HG02938 (cell line): Measurements from ENCODE around the gene KRTAP1-4.
"Not testable (repeated sequence)": the region's sequence is repeated elsewhere in the genome, so short reads cannot be mapped to it uniquely, and the experiment has no call there.

Experiments
- ATAC-seq: cut with Tn5 transposase; IDR thresholded peaks from one replicate; pipeline ENCODE4 v1.9.1; 2021; ENCODE audit warnings: mild to moderate bottlenecking, moderate library complexity; ENCODE audit not compliant: unreplicated experiment

The KRTAP1-4 gene

DNA sequence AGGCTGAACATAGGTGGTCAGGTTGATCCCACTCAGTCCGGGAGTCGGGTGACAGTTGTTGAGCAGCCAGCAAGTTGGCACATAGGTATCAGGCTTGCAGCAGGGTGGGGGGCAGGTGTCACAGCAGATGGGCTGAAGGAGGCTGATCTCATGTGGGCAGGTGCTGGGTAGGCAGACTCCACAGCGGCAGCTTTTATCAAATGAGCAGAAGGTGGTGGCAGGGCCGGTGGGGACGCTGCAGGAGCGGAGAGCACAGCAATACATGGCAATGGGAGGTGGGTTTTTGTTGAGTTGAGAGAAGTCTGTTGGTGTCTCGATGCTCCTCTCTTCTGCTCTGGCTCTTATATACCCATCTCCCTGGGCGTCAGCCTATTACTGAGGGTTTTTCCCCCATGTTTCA, 21.2 kb downstream of the KRTAP1-4 start, which contains the start of gene KRTAP3-1:
Gene KRTAP3-1 (minus strand): TSS at position 318 of the 400 bp plus-strand sequence. CDS start 54 bp downstream, at position 264.
- no peak for ATAC-seq

DNA sequence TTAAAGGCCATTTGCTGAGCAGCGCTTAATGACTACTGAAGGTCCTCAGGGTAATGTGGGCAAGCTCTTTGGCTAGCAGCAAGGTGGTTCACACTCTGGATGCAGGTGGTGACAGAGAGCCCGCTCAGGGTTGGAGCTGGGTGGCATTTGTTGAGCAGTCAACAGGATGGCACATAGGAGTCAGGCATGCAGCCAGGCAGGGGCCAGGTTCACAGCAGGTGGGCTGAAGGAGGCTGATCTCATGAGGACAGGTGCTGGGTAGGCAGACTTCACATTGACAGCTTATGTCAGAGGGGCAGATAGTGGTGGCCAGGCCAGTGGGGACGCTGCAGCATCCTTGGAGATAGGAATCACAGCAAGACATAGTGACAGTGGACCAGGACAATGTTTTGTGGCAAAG, 25.6 kb downstream of the KRTAP1-4 start:
- ATAC-seq, result no peak

DNA sequence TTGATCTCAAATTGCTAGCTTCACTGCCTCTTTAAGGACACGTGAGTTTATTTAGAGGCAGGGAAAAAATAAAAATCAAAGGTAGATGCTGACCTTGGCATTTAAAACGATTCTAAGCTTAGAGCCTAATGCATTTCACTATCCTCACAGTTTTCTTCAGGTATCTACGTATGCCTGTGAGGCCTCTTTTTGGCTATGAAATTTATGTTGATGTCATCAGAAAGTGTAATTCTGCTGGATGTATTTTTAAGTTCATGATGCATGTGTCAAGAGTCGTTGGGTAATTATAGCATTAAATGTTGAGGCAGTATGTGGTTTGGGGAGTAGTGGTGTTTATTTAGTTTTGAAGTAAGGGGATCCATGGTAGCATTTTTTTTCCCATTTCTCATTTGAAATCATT, 26.1 kb downstream of the KRTAP1-4 start:
- ATAC-seq, result no peak

DNA sequence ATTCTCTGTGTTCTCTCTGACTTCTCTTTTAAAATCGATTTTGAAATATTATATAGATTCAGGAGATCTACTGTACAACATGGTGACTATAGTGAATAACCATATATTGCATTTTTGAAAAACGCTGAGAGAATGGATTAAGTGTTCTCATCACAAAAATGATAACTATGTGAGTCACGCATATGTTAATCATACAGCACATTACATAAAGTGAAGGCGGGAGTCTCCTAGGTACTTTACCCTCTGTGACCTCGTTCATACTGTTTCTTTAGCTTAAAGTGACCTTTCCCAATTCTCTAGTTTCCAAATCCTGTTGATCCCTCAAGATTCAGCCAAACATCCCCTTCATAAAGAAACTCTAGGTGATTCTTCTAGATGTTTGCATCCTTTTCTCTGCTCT, 27.2 kb downstream of the KRTAP1-4 start:
- no peak for ATAC-seq

DNA sequence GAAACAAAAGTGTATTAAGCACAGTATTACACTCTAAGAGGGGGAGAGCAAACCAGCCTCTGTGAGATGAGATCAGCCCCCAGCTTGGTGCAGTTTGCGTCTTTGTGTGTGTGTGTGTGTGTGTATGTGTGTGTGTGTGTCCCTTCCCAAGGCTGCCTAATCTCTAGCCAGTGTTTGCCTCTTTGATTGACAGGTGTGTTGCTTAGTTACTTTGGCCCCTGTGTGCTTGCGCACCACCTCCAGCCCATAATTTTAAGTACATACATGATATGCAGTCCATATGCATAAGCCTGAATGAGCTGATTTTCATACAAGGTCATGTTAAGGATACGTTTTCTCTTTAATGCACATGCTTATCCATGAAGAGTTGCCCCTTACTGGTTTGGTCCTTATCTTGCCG, 28.2 kb downstream of the KRTAP1-4 start:
- no peak for ATAC-seq

DNA sequence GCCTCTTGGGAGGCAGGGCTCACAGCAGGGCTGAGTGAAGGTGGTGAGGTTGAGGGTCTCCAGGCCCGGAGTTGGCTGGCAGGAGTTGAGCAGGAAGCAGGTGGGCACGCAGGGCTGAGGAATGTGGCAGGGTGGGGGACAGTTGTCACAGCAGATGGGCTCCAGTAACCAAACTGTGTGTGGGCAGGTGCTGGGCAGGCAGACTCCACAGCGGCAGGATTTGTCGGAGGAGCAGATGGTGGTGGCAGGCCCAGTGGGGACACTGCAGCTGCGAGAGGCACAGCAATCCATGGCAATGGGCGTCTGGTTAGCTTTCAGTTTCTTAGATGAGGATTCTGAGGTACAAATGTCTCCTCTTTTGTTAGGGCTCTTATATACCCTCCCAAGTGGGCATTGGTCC, 30.4 kb downstream of the KRTAP1-4 start, which contains the start of gene KRTAP3-2:
Gene KRTAP3-2 (minus strand): TSS at position 344 of the 400 bp plus-strand sequence. CDS start 53 bp downstream, at position 291.
- ATAC-seq, result not testable (repeated sequence)

DNA sequence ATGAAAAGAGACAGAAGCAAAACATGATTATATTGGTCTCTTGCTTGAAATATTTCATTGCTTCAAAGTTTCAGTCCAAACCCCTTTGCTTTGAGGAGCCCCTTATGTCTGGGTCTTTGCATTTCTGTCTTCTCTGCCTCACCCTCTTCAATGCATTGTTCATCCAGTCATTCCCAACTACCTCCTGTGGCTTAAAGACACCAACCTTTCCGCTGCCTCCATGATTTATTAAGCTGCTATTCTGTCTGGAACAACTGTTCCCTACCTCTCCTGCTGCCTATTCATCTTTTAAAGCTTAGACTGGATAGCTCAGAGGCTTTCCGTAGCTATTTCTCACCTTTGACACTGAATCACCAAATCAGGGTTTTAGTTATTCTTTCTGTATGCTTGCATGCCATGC, 32.6 kb downstream of the KRTAP1-4 start:
- no peak for ATAC-seq

DNA sequence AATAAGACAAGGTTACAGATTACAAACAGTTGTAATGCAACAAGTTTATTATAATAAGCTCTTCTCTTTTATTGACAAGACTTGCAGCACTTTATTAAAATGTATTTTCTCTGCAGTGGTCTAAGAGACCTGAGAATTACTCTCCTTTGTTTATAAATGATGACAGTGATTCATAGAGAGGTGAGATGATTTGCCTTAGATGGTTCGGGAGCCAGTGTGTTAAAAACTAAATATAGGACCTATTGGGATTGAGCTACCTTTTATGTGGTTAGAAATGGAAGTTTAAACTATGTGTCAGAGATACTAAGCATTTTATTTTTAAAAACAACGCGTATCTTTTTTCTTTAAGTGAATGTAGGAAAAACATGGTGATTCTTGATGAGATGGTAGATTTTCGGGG, 33.2 kb downstream of the KRTAP1-4 start:
- no peak for ATAC-seq

DNA sequence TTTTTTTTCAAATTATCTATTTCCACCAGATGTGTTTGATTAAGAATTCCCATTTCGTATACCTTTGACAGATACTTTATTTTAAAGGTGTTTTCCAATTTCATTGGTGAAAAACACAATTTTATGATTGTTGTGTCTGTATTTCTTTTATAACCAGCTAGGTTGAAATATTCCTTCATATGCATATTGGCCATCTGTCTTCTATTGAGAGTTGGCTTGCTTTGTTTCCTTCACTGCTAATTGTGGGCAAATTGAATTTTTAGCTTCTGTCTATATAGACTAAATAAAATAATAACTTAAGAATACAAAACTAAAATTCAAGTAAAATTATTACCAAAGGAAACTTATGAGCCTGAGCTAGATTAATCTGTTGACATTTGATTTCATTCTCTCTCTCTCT, 34.9 kb downstream of the KRTAP1-4 start:
- ATAC-seq, result no peak

DNA sequence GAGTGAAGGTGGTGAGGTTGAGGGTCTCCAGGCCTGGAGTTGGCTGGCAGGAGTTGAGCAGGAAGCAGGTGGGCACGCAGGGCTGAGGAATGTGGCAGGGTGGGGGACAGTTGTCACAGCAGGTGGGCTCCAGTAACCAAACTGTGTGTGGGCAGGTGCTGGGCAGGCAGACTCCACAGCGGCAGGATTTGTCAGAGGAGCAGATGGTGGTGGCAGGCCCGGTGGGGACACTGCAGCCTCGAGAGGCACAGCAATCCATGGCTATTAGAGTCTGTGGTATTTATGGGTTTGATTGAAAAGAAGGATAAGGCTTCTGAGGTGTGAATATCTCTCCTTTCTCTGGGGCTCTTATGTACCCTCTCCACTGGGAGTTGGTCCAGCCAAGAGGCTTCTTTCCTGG, 36.2 kb downstream of the KRTAP1-4 start, which contains the start of gene KRTAP3-3:
Gene KRTAP3-3 (minus strand): TSS at position 326 of the 400 bp plus-strand sequence. CDS start 67 bp downstream, at position 259.
- ATAC-seq, result no peak

DNA sequence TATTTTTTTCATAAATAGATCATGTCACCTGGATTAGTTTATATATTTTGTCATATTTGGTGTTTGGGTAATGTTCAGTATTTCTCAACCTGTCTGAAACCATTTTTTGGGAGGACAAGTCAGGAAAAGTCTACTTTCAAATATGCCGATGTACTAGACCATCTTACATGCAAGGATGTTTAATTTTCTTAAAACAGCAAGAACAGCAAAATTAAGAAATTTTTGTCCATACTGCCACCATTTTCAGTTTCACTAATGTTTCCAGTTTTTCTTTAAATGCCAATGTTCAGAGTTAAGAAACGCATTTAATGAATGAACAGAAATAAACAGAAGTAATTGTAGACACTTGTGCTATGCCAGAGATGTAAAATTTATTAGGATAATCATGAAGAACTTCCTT, 36.9 kb downstream of the KRTAP1-4 start:
- ATAC-seq, result no peak

DNA sequence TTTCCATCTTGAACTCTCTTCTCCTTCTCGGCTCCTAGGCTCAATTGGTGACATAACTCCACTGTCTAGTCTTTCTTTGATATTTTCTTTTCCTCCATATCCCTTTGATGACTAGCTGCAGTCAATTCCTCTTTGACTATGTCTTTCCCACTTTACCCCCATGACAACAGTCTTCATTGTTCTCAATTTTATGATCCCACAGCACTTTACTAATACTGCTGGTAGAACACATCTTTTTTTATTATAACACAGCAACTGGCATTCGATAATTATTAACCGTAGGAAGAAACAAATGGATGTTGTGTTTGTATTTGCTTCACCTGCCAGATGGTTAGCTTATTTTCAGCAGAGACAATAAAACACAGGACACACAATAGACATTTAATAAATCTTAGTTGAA, 37.3 kb downstream of the KRTAP1-4 start:
- no peak for ATAC-seq

DNA sequence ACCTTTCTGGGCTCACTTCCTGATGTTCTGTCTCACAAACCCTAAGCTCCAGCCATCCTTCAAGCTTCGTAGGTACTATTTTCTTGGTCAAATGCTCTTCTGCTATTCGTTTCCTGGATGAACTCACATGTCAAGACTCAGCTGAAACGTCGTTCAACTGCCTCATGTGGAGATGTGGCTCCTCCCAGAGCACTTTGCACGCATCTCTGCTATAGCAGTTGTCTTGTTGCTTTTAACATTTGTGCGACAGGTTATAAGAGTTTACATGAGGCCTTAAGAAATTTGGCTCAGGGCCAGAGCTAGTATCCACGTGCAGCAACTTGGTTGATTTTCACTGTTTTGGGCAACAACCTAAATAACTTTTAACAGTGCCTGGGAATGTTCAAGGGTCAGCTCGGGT, 43.1 kb downstream of the KRTAP1-4 start:
- no peak for ATAC-seq

DNA sequence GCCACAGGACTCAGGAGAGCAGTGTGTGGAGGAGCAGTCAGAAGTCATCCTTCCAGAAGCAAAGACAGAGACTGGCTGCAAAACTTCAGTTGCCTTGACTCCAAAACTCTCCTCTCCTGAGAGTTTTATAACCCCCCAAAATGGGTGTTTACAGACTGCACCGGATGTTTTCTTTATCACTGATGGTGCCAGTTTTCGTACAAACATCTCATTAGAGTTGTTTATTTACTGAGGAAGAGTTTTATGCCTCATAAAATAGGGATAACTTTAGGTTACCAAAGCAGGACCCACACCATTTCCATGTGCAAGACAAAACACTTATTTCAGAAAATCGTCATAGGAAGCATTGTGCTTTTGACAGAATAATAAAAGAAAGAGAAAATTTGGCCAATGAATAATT, 45.8 kb downstream of the KRTAP1-4 start, which contains the start of gene KRT40:
Gene KRT40 (minus strand): TSS at position 101 of the 400 bp plus-strand sequence. CDS start 53 bp downstream, at position 48.
- no peak for ATAC-seq

DNA sequence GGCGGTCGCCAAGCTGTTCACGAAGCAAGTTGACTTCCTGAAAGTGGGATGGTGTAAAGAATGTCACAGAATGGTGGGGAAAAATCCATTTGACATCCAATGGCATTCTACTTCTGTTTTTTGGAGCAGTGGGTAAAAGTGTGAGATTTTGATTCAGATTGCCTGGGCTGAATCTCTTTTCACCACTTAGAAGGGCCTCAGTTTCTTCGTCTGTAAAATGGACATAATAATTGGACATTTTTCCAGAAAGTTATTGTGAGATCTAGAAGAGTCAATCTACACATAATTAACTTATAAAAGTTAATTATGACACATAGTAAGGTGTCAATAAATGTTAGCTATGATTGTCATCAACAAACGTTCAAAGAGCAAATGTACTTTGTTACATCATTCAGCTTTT, 48.9 kb downstream of the KRTAP1-4 start:
- no peak for ATAC-seq

DNA sequence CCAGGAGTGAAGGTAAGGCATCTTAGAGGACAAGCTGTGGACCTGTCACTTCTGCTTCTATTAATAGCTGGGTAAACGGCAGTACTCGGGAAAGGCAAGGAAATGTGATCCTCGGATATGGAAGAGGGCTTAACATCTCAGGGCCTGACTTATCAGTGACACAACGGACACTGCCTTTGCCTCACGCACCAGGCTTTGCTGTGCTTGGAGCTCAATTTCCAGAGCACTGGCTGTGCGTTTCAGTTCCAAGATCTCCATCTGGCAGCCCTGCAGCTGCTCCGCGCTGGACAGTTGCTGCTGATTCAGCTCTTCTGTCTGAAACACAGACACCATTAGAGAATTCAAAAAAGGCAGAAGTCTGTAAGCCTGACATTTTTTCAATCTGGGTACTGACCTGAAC, 49.4 kb downstream of the KRTAP1-4 start:
- ATAC-seq, result no peak

DNA sequence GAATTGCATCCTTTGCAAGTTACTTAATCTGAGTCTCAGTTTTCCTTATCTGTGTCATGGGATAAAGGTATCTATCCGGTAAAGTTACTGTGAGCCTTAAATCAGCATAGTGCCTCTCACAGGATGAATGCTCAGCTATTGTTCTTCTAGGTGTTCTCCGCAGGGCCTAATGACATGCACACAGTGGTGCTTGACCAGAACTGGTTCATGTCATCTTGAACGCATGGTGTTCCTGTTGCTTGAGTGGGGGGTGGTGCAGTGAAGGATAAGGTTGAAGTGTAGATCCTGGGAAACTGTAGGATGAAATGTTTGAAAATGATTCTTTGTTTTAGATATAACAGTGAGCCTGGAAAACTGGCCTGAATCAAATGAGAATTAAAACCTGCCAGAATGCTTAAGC, 49.9 kb downstream of the KRTAP1-4 start:
- no peak for ATAC-seq
